Measurements from ENCODE around the gene UNC45B. TPM values are rescaled to one million over a fixed set of nuclear protein-coding genes. Genes with fewer than 3 reads are reported as not detected.
"Not testable (repeated sequence)": the region's sequence is repeated elsewhere in the genome, so short reads cannot be mapped to it uniquely, and the experiment has no call there.

UNC45B gene
- total and polyA plus RNA-seq, 2 of the 4 experiments (the other 2 are of a cell fraction), result not detected

GRCh38 chr17:35179379-35179778, 31.8 kb downstream of the UNC45B start:
- H2AFZ ChIP-seq (replicated peaks; ENCODE audit: low read length, poor library complexity); H2AK9ac ChIP-seq (replicated peaks; ENCODE audit: low read depth, low read length, poor library complexity); H4K91ac ChIP-seq (ENCODE audit: insufficient read depth, low read depth, low read length); H4K8ac ChIP-seq (ENCODE audit: low read depth in 2 of 2, low read length in 2 of 2); H3K4me2 ChIP-seq (ENCODE audit: low read depth, low read length); H3K23ac ChIP-seq (ENCODE audit: low read depth, low read length); H3K4me3 ChIP-seq (ENCODE audit: insufficient read depth, low read depth, low read length); H2BK15ac ChIP-seq (ENCODE audit: low read depth, low read length); H3K18ac ChIP-seq (ENCODE audit: low read depth, low read length); H3K9ac ChIP-seq (ENCODE audit: low read depth, low read length); H3K14ac ChIP-seq (replicated peaks; ENCODE audit: low read depth, low read length); H3K56ac ChIP-seq (ENCODE audit: extremely low read depth, insufficient read depth, low read length); H3K27me3 ChIP-seq (ENCODE audit: control insufficient read depth, insufficient read depth, low read length); H4K5ac ChIP-seq (ENCODE audit: low read depth, low read length); DNase-seq; H2BK20ac ChIP-seq (ENCODE audit: low read depth, low read length); H3K27ac ChIP-seq (ENCODE audit: insufficient read depth, low read length); H3K4me1 ChIP-seq (ENCODE audit: control insufficient read depth, insufficient read depth, low read length); H3K9me1 ChIP-seq (ENCODE audit: insufficient read depth, low read length); POLR2A ChIA-PET (ENCODE audit: unreplicated experiment); H4K20me1 ChIP-seq (ENCODE audit: insufficient read depth, low read length); H2BK120ac ChIP-seq (ENCODE audit: low read depth, low read length); H3K9me3 ChIP-seq (ENCODE audit: control insufficient read depth, insufficient read depth, low read length); H3K4ac ChIP-seq (ENCODE audit: low read depth, low read length); in situ Hi-C loops (cut with MboI; ENCODE audit: low sequenced_read_pairs); CTCF ChIA-PET; ATAC-seq (ENCODE audit: low read depth); H2AK5ac ChIP-seq (ENCODE audit: low read depth, low read length); BruUV-seq (replicated peaks); H3K36me3 ChIP-seq (ENCODE audit: control insufficient read depth, insufficient read depth, low read length); H2BK5ac ChIP-seq (ENCODE audit: low read depth, low read length, poor library complexity, severe bottlenecking); H3K79me1 ChIP-seq (ENCODE audit: low read depth in 1 of 2, low read length in 2 of 2): not testable (repeated sequence)
- 100% methylated on average over 1 of the region's 5 CpGs; no CpG with 5 or more reads in 1 of the 2 experiments for whole genome bisulfite sequencing, 2 experiments (ENCODE audit: extremely low coverage in 2 of 2, insufficient read length in 1 of 2)
- dilution Hi-C loops (cut with HindIII; ENCODE audit: low sequenced_read_pairs, unreplicated experiment), result loop anchor here (25.0 kb wide), 1 partner anchor 358 kb away; the partner anchor contains the start of gene SLFN12L
- intact Hi-C loops (cut with micrococcal nuclease), result loop anchor here (10.0 kb wide), 1 partner anchor 255 kb away; the partner anchor contains the start of gene SLFN12

Data from IMR-90 (cell line).